SU-DHL-6 (cell line): ENCODE measurements around the gene ADAM17.

Source experiments
- H2AFZ ChIP-seq: fragments of 200-600 bp; sonication (generic); 2 replicates; pipeline ENCODE4 v1.6.1; 2014; ENCODE audit warnings: low read depth, mild to moderate bottlenecking, moderate library complexity, mixed read lengths, antibody characterized with exemption, low read length; ENCODE audit not compliant: severe bottlenecking
- H3F3A ChIP-seq: fragments of 200-600 bp; shearing (Covaris generic); 2 replicates; pipeline ENCODE4 v1.6.0; 2016; ENCODE audit warnings: antibody characterized with exemption, mild to moderate bottlenecking; ENCODE audit not compliant: insufficient read depth
- H3K27ac ChIP-seq: fragments of 200-600 bp; sonication (generic); 2 replicates; pipeline ENCODE4 v1.5.1; 2016; ENCODE audit warnings: low read depth, mild to moderate bottlenecking, low read length, moderate library complexity, mixed read lengths
- H3K27me3 ChIP-seq: fragments of 200-600 bp; sonication (generic), shearing (Covaris generic); 2 replicates; pipeline ENCODE4 v1.6.0; 2014; ENCODE audit warnings: mild to moderate bottlenecking, low read length
- H3K36me3 ChIP-seq: fragments of 200-600 bp; sonication (generic); 2 replicates; pipeline ENCODE4 v1.6.1; 2014; ENCODE audit warnings: mild to moderate bottlenecking, low read length, mixed read lengths
- H3K4me2 ChIP-seq: fragments of 300-600, 200-600 bp; shearing (Covaris generic), sonication (generic); 2 replicates; pipeline ENCODE4 v1.6.0; 2014; ENCODE audit warnings: low read length, low read depth, mild to moderate bottlenecking; ENCODE audit not compliant: poor library complexity, severe bottlenecking
- H3K4me3 ChIP-seq: fragments of 200-600 bp; sonication (generic); 2 replicates; pipeline ENCODE4 v1.5.1; 2014; ENCODE audit warnings: antibody characterized with exemption, low read length, mild to moderate bottlenecking, mixed read lengths; ENCODE audit not compliant: insufficient read depth, poor library complexity, severe bottlenecking
- H3K79me2 ChIP-seq: fragments of 200-600 bp; sonication (generic); 2 replicates; pipeline ENCODE4 v1.6.1; 2014; ENCODE audit warnings: mild to moderate bottlenecking, low read length, moderate library complexity; ENCODE audit not compliant: insufficient read depth
- H3K9ac ChIP-seq: fragments of 200-600 bp; sonication (generic); 2 replicates; pipeline ENCODE4 v1.7.0; 2014; ENCODE audit warnings: mild to moderate bottlenecking, low read length
- H3K9me2 ChIP-seq: fragments of 200-600 bp; sonication (generic); replicated peaks from 2 replicates; pipeline ENCODE4 v1.6.1; 2014; ENCODE audit warnings: low read length; ENCODE audit not compliant: insufficient read depth
- H3K9me3 ChIP-seq: fragments of 200-600 bp; sonication (generic); 2 replicates; pipeline ENCODE4 v1.6.1; 2014; ENCODE audit warnings: low read length, mixed read lengths; ENCODE audit not compliant: insufficient read depth
- H4K20me1 ChIP-seq: fragments of 200-600 bp; sonication (generic); 2 replicates; pipeline ENCODE4 v1.6.1; 2014; ENCODE audit warnings: low read depth, mild to moderate bottlenecking, antibody characterized with exemption, low read length, moderate library complexity, mixed read lengths
- EZH2phosphoT487 ChIP-seq: fragments of 200-600 bp; sonication (generic), shearing (Covaris generic); conservative IDR thresholded peaks from 2 replicates; pipeline ENCODE4 v1.6.1; 2018; ENCODE audit warnings: mild to moderate bottlenecking, antibody characterized with exemption, low read length, moderate library complexity, mixed read lengths
- TF ChIP-seq, protein P1 (sequence below): fragments of 200-600 bp; sonication (generic); IDR thresholded peaks from one replicate; pipeline ENCODE4 v1.5.1; 2017; ENCODE audit warnings: antibody characterized with exemption, mild to moderate bottlenecking, low read length, moderate library complexity; ENCODE audit not compliant: insufficient read depth, poor library complexity, severe bottlenecking

Gene ADAM17

DNA sequence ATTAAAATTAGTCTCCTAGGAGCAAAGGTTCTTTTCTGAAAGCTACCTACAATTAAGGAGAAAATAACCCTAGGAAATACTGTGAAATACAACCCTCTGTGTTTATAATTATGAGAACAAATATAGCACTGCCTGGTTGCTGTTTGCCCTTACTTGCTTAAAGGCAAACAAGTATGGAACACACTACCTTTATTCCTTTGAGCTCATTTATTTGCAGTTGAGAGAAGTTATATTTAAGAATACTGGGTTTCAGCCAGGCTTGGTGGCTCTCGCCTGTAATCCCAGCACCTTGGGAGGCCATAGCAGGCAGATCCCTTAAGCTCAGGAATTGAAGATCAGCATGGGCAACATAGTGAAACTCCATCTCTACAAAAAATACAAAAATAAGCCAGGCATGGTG is 104.4 kb downstream of the ADAM17 start:
- no peaks in the 10 kb centered on the region for H3K27me3 ChIP-seq
- H4K20me1 ChIP-seq, result no peaks in the 10 kb centered on the region
- H3K4me3 ChIP-seq, result no peak overlapping the region
- no peaks in the 10 kb centered on the region; the same call in 1 of the 2 replicates for H3F3A ChIP-seq
- no peak for TF ChIP-seq EZH2phosphoT487
- no peak overlapping the region for H3K27ac ChIP-seq
- no peaks in the 10 kb centered on the region for H3K9me2 ChIP-seq
- peaks cover 9% of the 10 kb centered on the region; the same call in 1 of the 2 replicates for H3K36me3 ChIP-seq
- H3K9ac ChIP-seq, result no peak overlapping the region
- no peaks in the 10 kb centered on the region for H3K79me2 ChIP-seq
- no peak overlapping the region for H3K4me2 ChIP-seq
- H2AFZ ChIP-seq, result no peak overlapping the region
- H3K9me3 ChIP-seq, result no peaks in the 10 kb centered on the region

DNA sequence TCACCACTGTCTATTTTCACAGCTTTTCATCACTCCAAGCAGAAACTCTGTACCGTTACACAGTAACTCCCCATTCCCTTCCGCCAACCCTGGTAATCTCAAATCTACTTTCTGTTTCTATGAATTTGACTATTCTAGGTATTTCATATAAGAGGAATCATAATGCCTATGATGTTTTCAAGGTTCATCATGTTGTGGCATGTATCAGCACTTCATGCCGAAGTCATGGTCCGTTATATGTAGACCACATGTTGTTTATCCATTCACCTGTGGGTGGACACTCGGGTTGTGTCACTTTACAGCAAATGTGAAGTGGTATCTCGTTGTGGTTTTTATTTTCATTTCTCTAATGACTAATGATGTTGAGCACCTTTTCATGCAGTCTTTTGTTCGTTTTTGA is 110.5 kb downstream of the ADAM17 start:
- no peaks in the 10 kb centered on the region for H3F3A ChIP-seq
- no peak overlapping the region for H2AFZ ChIP-seq
- H3K9me3 ChIP-seq, result no peaks in the 10 kb centered on the region
- H3K4me2 ChIP-seq, result no peak overlapping the region
- H4K20me1 ChIP-seq, result no peaks in the 10 kb centered on the region
- no peaks in the 10 kb centered on the region for H3K79me2 ChIP-seq
- no peaks in the 10 kb centered on the region for H3K27me3 ChIP-seq
- no peak overlapping the region for H3K4me3 ChIP-seq
- peaks cover 26% of the 10 kb centered on the region; the same call in 1 of the 2 replicates for H3K36me3 ChIP-seq
- no peak overlapping the region for H3K9ac ChIP-seq
- no peaks in the 10 kb centered on the region for H3K9me2 ChIP-seq
- H3K27ac ChIP-seq, result no peak overlapping the region
- TF ChIP-seq, protein P1, sequence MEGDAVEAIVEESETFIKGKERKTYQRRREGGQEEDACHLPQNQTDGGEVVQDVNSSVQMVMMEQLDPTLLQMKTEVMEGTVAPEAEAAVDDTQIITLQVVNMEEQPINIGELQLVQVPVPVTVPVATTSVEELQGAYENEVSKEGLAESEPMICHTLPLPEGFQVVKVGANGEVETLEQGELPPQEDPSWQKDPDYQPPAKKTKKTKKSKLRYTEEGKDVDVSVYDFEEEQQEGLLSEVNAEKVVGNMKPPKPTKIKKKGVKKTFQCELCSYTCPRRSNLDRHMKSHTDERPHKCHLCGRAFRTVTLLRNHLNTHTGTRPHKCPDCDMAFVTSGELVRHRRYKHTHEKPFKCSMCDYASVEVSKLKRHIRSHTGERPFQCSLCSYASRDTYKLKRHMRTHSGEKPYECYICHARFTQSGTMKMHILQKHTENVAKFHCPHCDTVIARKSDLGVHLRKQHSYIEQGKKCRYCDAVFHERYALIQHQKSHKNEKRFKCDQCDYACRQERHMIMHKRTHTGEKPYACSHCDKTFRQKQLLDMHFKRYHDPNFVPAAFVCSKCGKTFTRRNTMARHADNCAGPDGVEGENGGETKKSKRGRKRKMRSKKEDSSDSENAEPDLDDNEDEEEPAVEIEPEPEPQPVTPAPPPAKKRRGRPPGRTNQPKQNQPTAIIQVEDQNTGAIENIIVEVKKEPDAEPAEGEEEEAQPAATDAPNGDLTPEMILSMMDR, result no peak
- no peak for TF ChIP-seq EZH2phosphoT487

DNA sequence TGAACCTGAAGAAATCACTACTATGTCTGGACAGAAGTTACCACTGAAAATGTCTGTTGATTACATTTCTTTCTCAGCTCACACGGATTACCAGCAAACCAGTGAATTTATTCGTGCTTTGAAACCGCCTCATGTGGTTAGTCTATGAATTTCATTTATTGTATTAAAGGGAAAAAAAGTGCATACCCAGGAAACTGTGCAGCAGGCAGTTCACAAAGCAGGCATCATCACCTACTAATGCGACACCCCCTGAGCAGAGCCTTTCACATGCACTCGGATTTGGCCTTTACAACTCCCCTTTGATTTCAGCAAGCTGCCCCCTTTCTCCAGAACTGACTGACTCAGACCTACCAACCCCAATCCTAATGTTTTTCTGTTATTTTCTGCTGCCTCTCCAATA is 112.1 kb downstream of the ADAM17 start:
- TF ChIP-seq, protein P1, result no peak
- no peak for TF ChIP-seq EZH2phosphoT487
- no peaks in the 10 kb centered on the region for H3K9me3 ChIP-seq
- no peak overlapping the region for H3K27ac ChIP-seq
- H3K9me2 ChIP-seq, result no peaks in the 10 kb centered on the region
- no peaks in the 10 kb centered on the region for H3F3A ChIP-seq
- no peaks in the 10 kb centered on the region for H3K27me3 ChIP-seq
- no peaks in the 10 kb centered on the region for H3K79me2 ChIP-seq
- H3K36me3 ChIP-seq, result peaks cover 37% of the 10 kb centered on the region; the same call in 1 of the 2 replicates
- no peak overlapping the region for H2AFZ ChIP-seq
- H4K20me1 ChIP-seq, result no peaks in the 10 kb centered on the region
- no peak overlapping the region for H3K4me3 ChIP-seq
- no peak overlapping the region for H3K9ac ChIP-seq
- no peak overlapping the region for H3K4me2 ChIP-seq

DNA sequence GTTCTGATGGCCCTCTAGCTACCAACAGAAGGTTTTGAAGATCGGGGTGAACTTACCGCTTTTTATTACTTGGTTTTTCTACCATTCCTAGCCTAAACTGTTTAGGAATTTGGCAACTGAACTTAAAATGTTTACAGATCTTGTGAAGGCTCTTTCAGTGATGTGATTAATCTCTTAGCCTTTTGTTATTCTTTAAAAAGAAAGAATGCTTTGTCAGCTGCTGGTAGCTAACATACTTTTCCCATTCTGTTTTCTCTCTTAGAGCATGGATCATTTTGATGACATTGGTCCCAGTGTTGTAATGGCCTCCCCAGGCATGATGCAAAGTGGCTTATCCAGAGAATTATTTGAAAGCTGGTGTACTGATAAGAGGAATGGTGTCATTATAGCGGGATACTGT is 114.1 kb downstream of the ADAM17 start:
- Histone ChIP-seq H3K9me3 (no peaks in the 10 kb centered on the region), H3K36me3 (peaks cover 47% of the 10 kb centered on the region; the same call in 1 of the 2 replicates), H3K27me3 (no peaks in the 10 kb centered on the region), H3K9me2 (no peaks in the 10 kb centered on the region), H3K4me2 (no peak overlapping the region), H3F3A (no peaks in the 10 kb centered on the region), H4K20me1 (no peaks in the 10 kb centered on the region), H3K9ac (no peak overlapping the region), H2AFZ (no peak overlapping the region), H3K4me3 (no peak overlapping the region), H3K79me2 (no peaks in the 10 kb centered on the region), H3K27ac (no peak overlapping the region)
- TF ChIP-seq EZH2phosphoT487, result no peak
- TF ChIP-seq, protein P1, result no peak
